ENCODE data around the gene HYAL4. TPM values are rescaled to one million over a fixed set of nuclear protein-coding genes. Genes with fewer than 3 reads are reported as not detected.

Gene HYAL4
- total and polyA plus RNA-seq, 2 of the 13 experiments (the other 11 are each of a cell fraction or from before 2014, with no cell fraction given), result not detected

- TF ChIP-seq, protein P1, sequence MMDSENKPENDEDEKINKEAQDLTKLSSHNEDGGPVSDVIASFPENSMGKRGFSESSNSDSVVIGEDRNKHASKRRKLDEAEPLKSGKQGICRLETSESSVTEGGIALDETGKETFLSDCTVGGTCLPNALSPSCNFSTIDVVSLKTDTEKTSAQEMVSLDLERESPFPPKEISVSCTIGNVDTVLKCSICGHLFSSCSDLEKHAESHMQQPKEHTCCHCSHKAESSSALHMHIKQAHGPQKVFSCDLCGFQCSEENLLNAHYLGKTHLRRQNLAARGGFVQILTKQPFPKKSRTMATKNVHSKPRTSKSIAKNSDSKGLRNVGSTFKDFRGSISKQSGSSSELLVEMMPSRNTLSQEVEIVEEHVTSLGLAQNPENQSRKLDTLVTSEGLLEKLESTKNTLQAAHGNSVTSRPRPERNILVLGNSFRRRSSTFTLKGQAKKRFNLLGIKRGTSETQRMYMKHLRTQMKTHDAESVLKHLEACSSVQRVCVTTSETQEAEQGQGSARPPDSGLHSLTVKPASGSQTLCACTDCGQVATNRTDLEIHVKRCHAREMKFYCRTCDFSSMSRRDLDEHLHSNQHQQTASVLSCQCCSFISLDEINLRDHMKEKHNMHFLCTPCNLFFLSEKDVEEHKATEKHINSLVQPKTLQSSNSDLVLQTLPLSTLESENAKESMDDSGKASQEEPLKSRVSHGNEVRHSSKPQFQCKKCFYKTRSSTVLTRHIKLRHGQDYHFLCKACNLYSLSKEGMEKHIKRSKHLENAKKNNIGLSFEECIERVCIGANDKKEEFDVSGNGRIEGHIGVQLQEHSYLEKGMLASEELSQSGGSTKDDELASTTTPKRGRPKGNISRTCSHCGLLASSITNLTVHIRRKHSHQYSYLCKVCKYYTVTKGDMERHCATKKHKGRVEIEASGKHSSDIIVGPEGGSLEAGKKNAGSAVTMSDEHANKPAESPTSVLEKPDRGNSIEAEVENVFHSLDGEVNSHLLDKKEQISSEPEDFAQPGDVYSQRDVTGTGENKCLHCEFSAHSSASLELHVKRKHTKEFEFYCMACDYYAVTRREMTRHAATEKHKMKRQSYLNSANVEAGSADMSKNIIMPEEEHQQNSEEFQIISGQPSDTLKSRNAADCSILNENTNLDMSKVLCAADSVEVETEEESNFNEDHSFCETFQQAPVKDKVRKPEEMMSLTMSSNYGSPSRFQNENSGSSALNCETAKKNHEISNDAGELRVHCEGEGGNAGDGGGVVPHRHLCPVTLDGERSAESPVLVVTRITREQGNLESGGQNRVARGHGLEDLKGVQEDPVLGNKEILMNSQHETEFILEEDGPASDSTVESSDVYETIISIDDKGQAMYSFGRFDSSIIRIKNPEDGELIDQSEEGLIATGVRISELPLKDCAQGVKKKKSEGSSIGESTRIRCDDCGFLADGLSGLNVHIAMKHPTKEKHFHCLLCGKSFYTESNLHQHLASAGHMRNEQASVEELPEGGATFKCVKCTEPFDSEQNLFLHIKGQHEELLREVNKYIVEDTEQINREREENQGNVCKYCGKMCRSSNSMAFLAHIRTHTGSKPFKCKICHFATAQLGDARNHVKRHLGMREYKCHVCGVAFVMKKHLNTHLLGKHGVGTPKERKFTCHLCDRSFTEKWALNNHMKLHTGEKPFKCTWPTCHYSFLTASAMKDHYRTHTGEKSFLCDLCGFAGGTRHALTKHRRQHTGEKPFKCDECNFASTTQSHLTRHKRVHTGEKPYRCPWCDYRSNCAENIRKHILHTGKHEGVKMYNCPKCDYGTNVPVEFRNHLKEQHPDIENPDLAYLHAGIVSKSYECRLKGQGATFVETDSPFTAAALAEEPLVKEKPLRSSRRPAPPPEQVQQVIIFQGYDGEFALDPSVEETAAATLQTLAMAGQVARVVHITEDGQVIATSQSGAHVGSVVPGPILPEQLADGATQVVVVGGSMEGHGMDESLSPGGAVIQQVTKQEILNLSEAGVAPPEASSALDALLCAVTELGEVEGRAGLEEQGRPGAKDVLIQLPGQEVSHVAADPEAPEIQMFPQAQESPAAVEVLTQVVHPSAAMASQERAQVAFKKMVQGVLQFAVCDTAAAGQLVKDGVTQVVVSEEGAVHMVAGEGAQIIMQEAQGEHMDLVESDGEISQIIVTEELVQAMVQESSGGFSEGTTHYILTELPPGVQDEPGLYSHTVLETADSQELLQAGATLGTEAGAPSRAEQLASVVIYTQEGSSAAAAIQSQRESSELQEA (CRISPR knock-in tag; IDR thresholded peaks at IDR 0.05; ENCODE audit: not compliant biosample characterization), result no peak
- TF ChIP-seq, protein P2, sequence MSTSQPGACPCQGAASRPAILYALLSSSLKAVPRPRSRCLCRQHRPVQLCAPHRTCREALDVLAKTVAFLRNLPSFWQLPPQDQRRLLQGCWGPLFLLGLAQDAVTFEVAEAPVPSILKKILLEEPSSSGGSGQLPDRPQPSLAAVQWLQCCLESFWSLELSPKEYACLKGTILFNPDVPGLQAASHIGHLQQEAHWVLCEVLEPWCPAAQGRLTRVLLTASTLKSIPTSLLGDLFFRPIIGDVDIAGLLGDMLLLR (CRISPR knock-in tag; IDR thresholded peaks at IDR 0.05), result no peak
- TF ChIP-seq, protein P3, sequence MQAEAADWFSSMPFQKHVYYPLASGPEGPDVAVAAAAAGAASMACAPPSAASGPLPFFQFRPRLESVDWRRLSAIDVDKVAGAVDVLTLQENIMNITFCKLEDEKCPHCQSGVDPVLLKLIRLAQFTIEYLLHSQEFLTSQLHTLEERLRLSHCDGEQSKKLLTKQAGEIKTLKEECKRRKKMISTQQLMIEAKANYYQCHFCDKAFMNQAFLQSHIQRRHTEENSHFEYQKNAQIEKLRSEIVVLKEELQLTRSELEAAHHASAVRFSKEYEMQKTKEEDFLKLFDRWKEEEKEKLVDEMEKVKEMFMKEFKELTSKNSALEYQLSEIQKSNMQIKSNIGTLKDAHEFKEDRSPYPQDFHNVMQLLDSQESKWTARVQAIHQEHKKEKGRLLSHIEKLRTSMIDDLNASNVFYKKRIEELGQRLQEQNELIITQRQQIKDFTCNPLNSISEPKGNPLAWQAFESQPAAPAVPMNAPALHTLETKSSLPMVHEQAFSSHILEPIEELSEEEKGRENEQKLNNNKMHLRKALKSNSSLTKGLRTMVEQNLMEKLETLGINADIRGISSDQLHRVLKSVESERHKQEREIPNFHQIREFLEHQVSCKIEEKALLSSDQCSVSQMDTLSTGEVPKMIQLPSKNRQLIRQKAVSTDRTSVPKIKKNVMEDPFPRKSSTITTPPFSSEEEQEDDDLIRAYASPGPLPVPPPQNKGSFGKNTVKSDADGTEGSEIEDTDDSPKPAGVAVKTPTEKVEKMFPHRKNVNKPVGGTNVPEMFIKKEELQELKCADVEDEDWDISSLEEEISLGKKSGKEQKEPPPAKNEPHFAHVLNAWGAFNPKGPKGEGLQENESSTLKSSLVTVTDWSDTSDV (CRISPR knock-in tag; IDR thresholded peaks at IDR 0.05), result no peak
Measured at GRCh38 chr7:123864966-123865365, 20.0 kb downstream of the HYAL4 start (continued).
